NOMO-1 (cell line): ENCODE data around the gene ITPRIP.
A peak's percentile ranks its signal among the peaks of the same experiment; 100 is the strongest.

Experiments
- DNase-seq, 2 experiments: peaks; one replicate each; lab custom pipeline; 2025; ENCODE audit not compliant: unreplicated experiment in 2 of 2; lab: John Stamatoyannopoulos, UW

The ITPRIP gene

DNA sequence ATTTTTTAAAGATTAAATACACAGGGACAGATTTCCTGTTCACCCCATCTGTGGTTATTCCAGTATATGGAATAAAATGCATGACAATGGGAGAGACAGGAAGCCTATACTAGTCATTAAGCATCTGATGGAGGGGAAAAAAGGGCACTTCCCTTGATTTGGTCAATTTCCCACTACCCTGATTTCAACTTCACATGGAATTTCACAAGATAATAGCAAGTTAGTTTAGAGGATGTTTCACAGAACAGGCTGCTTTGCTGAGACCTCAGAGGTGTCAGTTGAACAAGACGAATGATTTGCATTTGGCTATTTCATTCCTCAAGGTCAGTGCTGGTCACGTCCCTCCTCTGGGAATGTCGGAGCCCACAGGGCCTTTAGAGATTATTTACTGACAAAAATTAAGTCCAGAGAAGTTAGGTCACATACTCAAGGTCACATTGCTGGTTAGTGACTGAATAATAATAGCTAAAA is 4.7 kb upstream of the ITPRIP start:
- DNase-seq, result no peak

DNA sequence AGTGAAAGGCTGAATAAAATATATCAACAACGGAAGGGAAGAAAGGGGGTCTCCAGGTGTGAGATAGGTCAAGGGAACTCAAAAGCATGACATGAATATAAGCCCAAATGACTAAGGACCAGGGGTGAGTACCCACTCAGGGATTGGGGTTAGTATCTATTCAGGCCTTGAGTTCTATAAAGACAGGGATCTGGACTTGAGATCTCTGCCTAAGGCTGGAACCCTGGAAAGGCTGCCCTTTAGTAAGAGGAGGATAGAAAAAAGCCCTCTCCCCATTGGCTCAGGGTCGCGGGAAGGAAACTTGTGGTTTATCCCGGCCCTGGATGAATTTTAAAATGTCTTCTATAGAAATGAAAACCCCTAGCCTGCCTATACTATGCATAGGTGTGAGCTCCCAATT is 2.4 kb upstream of the ITPRIP start:
- no peak for DNase-seq

DNA sequence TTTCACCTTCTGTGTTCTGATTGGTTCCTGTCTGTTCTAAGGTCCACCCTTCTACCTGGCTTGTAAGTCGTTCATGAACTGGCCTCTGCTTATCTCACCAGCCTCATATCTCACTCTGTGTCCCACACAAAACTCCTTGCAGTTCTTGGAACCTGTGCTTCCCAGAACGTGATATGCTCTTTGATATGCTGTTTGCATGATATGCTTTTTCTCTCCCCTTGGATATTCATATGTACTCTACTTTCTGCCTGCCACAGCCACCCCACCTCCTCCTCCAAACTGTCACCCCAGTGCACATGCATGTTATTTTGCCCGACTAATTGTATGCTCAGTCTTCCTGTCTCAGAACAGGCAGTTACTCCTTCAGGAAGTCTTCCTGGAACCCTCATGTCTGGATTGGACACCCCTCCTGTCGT is 1.9 kb upstream of the ITPRIP start:
- DNase-seq, result no peak

DNA sequence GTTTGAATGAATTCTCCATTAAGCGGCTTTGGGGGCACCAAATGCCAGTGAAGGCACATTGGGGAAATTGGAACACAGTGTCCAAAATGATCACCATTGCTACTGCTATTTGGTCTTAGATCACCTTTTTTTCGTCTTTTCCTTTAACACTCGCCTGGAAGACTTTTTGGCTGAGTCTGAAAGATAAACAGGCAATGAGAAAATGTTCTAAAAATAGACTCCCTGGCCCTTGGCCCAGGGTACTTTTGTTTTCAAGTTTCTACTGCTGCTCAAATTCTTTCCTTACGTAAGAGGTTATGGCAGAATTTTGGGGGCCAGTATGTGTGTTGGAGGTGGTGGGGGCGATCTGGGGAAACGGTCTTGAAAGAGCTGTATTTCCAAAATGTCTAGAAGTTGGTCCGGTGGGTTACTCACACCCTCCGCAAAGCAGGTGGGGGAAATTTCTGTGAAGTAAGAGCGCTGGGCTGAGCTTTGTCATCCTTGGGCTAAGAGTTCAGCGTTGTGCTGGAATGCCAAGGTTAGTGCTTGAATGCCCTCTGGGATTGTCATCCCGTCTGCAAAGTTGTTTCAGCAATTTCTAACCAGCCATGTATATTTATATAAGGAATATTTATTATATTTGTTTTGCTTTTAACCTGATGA is 1.3 kb upstream of the ITPRIP start:
- DNase-seq, result no peak

DNA sequence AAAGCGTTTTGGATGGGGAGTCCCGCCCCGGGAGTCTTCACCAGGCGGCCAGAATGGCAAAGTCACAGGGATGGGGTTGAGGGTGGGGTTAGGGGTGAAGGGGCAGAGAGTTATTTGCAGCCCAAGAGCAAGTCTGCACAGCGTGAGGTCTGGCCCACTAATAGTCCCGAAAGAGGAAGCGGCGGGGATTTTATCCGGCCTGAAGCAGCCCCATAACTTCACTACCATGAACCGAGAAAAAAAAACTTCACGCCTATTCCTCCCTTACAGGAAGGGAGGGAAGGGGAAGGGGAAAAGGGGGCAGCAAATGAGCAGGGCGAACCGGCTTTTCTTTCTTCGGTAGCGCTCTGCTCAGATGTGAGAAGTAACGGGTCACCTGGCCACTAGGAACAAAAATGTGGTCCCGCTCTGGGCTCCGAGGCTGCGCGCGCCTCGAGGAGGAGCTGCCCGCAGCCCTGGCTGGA is 712 bp downstream of the ITPRIP start:
- DNase-seq, result peak; percentile 76 to 78

DNA sequence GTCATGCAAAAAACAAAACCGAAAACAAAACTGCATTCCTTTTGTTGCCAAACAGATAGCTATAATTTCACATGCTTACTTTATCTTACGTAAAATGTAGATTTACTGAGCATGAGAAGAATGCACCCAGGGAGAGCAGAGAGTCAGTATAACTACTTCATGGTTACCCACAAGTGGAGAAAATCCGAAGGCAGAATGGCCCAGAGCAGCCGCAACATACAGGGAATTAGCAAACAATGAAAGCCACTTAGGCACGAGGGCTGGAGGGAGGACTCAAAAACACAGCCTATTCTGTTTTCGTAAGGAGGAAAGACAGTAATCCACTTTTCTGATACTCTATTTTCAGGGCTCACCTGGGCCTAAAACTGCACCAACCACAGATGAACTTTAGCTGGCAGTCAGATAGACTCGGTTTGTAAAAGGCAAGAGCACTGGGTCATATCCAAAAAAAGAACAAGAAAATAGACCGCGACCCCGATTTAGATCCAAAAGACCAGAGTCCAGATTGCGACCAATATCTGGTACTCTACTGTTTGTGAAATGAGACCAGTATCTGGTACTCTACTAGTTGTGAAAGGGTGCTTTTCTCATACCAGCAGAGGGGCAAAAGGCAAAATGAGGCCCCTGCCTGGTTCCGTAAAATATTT is 1.3 kb downstream of the ITPRIP start:
- peak in 1 of 2 experiments; percentile 78 for DNase-seq

DNA sequence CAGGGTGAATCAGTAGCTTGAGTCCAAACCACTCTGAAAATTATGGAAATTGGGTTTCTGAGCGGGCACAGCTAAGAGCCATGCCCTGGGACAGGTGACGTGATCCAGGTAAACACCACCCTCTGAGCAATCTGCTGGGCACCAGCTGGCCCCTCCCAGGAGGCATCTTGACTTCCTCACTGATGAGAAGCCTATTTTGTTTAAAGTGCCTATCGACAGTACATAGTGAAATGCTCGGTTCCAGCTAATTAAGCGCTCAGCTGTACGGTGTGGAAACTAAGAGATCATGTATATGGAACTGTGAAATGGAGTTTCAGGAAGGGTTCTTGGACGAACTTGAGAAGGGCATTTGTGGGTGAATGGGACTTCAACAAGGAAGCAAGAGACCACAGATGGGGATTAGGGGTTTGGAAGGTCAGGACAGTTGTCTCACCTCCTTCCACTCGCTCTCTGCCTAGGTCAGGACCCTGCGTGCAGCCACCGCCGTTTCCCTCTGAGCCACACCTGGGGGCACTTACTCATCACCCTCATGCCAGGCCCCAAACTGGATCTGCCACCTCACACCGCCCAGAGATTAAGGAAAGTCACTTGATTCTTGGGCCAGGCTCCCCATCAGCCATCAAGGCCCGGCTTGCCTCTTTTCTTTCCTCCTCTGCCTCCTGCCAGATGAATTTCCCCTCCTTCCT is 3.2 kb downstream of the ITPRIP start:
- DNase-seq, result no peak

DNA sequence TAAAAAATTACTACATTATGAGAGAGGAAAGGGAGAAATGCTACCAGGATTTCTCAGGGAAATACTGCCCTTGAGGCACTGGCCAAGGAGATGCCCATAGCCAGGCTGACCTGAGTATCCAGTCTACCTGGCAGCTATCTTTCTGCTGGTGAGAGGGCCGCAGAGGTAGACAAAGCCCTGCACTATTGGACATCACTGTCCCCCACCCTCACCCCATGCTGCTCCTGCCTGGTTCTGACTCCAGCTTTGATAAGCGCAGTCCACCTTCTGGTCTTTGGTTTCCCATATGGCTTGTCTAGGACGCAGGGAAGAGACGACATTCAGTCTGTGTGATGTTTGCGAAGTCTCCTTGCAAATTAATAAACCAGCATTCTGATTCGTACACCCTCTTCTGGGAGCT is 3.7 kb downstream of the ITPRIP start:
- DNase-seq, result no peak

DNA sequence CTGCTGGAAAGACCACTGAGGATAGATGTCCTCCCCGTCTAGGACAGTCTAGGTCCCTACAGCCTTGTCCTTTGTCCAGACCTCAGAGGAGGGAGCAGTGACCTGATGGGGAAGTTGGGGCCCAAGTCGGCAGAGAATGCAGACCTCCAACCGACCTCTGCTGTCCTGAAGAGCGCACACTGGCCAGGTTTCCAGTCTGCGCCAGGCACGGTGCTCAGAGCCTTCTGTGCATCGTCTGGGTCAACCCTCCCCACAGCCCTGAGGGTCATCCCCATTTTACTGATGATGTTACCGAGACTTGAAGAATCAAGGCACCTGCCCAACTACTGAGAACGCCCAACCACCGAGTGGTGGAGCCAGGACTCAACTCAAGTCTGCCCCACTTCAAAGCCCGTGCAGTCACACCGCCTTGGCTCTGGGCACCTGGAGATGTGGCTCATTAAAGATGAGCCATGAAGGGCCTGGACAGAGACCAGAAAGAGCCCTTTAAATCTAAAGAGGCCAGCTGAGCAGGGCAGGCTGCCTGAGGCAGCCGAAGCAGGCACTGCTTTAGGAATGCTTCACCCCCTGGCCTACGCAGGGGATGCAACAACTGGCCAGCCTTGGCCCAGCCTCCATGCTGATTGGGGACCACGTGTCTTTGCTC is 4.4 kb downstream of the ITPRIP start:
- no peak for DNase-seq

DNA sequence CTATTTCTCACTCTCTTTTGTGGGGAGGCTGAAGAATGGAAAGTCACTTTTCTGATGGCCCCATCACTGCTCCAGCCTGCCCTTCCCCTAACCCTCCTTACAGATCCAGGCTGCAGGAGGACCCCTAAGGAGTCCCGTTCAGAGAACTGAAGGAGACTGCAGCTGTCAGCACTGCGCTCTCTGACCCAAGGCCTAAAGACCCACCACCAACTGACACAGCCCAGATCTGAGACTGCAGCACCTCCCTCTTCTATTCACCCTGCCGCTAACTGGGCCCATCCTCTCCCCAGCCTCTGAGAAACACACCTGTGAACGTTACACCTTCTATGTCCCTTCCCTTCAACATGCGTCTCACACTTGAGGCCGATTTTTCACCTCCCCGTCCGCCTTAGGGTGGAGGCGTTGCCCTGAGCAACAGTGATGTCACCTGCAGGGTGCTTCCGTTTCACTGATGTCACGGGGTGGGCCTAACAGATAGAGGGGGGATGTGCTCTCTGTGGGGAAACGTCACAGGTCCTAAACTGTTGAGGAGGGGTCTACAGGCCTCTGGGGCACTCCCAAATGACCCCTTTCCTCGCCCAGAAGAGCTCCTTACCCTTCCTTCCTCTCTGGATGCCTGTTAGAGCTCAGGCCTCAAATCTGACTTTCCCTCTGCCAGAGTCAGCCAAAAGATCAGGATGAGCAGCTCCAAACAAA is 5.1 kb downstream of the ITPRIP start:
- no peak for DNase-seq

DNA sequence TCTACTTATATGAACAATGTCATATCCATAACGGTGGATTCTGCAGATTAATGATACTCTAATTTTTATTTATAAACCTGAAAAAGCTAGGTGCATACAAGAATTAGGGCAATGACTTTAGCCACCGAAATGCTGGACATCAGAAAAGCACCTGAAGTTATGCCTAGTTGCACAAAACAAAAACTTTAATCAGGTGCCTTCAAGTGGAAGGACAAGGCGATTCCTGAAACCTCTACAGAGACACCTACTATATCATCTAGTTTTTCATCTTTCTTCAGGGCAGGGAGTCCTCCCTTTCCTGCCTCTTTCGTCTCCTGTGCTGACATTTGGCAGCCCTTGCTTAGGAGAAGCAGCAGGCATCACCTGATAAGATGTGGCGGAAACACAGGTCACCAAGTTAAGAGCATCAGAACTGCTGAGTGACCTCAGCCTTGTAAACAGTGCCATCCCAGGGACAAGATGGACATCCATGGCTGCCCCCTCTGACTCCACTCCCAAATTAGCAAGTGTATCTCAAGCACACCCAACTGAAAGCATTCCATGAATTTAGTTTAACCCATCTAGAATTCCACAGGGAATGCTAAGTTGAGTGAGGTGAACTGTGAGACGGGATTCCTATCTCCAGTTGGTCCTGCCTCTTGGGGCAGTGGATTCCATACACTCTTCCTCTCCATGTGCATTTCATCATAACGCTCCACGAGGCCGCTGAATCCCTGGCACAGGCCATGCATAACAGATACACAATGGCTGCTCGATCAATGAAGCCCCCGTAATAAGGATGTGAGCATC is 5.8 kb downstream of the ITPRIP start:
- DNase-seq, result no peak

DNA sequence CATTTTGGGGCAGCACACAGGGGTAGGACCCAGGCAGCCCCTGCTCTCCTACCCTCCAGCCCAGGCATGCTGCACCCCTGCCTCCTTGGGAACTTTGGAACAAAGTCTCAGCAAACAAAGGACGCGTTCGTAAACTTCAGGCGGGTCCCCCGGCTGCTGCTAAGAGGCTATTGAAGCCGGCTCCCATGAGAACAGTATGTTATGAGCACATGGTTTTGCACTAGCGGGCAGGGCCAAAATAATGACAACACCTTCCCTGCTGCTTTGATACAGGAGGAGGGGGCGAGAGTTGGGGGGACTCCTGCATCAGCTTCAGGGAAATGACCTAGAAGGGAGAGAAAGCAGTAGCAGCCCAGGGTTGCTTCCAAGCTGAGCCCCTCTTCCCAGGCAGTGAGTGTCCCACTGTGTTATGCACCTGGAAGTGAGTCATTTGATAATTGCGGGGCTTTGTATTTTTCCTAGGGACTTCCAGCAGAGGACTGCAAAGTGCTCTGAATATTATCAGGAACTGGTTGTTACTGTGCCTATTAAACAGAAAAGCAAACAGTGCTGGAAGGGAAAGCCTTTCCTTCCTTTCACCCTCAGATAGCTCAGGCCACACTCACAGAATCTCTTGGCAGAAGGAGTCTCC is 6.9 kb downstream of the ITPRIP start:
- no peak for DNase-seq

DNA sequence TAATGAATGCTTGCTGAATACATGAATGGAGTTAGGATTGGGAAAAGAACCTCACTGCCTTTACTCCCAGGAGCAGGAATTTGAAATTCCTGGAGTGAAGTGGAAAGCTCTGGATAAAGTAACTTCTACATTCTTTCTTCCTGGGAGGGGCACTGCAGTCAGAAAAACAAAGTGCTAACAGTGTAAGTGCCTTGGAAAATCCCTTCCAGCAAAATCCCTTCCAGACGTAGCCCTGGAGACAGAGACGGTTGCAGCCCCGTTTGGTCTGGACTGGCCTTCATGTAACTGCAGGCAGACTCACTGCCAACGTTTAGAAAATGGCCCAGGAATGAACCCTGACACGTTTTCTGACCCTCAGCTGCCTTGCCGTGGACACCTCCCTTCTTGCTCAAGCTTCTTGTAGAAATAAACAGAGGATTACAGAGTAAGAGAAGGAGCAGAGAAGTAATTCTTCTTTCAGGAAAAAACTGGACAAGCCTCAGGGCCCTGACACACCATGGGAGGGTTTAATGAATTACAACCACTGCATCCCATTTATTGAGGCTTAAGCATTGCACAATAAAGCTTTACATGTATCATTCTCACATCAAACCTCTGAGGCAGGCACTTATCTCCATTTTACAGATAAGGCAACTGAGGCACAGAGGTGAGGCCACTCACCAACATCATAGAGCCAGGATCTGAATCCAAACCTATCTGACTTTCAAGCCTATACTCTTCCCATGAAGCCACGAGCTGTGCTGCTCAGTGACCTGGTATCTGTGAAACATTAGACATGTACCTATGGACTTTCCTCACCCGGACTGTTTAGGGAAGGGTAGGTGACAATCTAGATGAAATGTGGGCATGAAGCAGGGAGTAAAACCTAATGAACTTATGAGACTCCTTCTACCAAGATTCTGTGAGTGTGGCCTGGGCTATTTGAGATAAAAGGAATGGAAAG is 7.8 kb downstream of the ITPRIP start:
- no peak for DNase-seq

DNA sequence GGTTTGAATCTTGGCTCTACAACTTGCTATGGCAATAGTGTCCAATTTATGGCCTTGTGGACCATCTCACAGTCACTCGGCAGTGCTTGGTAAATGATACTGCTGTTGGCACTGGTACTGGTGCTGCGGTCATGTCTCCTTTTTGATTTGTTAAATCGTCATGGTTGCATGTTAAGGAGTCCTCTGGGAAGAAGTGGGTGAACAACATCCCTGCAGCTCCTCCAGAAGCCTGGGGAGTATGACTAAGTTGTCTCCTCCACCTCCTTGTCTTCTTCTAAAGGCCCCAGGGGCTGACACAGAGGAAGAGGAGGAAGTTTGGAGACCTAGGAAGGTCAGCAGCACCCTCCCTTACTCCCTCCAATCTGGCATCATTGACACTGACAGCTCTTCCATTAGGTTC is 8.5 kb downstream of the ITPRIP start:
- DNase-seq, result no peak

DNA sequence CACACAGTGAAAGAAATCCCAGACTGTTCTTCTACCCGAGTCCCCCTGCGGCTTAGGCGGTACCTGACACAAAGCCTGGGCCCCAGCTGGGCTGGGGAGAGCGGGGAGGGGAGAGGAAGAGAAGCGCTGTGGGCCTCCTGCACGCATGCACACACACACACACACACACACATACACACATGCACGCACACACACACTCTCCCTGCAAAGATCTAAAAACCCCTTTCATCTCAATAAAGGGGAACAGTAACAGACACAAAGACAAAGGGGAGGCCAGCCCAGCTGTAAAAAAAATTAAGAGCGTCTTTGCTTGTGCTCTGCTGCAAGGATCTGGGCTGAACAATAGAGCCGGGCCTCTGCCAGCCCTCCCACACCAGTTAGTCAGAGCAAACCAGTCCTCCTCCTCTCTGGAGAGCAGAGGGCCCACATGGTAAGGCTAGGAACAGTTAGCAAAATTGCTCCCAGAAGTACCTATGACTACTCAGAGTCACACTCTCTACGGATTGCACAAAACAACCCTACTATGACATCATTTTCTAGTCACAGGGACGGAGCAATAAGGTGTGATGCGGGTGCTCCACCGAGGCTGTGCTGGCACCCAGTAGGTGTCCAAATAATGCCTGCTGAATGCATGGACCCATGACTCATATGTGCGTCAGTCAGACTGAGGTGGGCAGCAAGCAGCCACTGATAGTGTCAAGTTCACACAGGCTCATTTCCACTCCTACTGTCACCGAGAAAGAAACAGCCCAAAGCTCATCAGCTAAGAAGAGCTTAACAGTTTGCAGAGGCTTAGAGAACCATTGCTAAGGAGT is 9.2 kb downstream of the ITPRIP start:
- DNase-seq, result peak; percentile 46 to 61

DNA sequence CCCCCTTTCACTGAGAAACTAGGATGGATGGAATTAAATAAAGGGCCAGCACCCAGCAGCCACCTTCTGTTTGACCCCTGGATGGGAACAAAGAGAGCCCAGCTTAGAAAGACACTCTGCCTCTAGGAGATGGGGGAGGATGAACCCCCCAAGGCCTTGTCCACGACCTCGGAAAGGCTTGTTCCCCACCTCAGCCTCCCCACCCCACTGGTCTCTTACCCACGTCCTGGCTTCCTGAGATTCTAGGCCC is 9.7 kb downstream of the ITPRIP start:
- DNase-seq, result no peak

DNA sequence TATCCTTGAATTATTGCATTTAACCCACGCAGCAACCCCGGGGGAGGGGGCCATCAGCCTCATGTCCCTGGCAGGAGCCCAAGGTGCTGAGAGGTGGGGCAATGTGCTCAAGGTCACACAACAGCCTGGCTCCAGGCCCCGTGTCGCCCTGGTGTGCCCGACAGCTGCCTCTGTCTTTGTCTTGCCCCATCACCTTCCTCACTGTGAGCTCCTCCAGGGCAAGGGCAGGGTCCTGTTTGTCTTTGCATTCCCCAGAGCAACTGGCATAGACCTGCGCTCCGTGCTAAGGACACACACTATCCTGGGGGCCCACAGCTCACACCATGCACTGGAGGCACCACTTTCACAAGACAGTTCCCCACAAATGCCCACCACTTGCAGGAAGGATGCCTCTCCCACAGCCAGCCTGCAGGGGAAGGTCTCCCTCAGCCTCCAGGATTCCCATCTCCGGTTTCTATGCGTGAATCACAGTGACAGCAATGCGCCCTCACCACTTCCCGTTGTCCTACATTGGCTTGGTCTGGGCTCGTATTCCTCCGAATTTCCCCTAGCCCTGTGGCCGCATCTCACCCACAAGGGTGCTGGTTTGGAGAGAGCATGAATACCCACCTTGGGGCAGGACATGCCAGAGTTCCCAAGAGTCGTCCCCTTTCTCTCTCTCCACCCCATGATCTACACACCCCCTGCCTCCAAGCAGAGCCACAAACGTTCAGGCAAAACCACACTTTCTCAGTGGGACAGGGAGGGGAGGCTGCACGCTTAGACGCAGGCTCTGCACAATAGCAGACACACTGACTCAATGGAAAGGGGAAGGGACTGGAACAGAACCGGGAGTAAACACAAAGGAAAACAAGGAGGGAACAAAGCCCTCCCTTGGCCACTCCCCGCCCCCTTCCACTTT is 10.3 kb downstream of the ITPRIP start:
- no peak for DNase-seq
